ENCODE data around the gene ARHGAP29.

ARHGAP29 gene

GRCh38 chr1:94228640-94229375 lies 8.6 kb downstream of the ARHGAP29 start:
- H3K27ac Mint-ChIP-seq, result no peak overlapping the region
- no peak for ATAC-seq
- H3K27me3 Mint-ChIP-seq, result peaks cover 24% of the 10 kb centered on the region
- no peaks in the 10 kb centered on the region for H3K9me3 Mint-ChIP-seq
- no peak overlapping the region for H3K4me3 Mint-ChIP-seq
- DNase-seq, result no peak
- no peaks in the 10 kb centered on the region for H3K4me1 Mint-ChIP-seq

- ATAC-seq (no peak), DNase-seq (no peak)
- H3K4me1 Mint-ChIP-seq, result no peaks in the 10 kb centered on the region
- H3K27ac Mint-ChIP-seq, result no peak overlapping the region
- H3K9me3 Mint-ChIP-seq, result no peaks in the 10 kb centered on the region
- peaks cover 15% of the 10 kb centered on the region for H3K27me3 Mint-ChIP-seq
- no peak overlapping the region for H3K4me3 Mint-ChIP-seq
These were observed 9.8 kb downstream of the ARHGAP29 start for GRCh38 chr1:94227624-94228023.

- no peak for DNase-seq
- H3K4me3 Mint-ChIP-seq, result no peak overlapping the region
- H3K27me3 Mint-ChIP-seq, result peaks cover 3% of the 10 kb centered on the region
- ATAC-seq, result no peak
- no peaks in the 10 kb centered on the region for H3K9me3 Mint-ChIP-seq
- H3K27ac Mint-ChIP-seq, result no peak overlapping the region
- no peaks in the 10 kb centered on the region for H3K4me1 Mint-ChIP-seq
These were observed 11.5 kb downstream of the ARHGAP29 start for GRCh38 chr1:94225845-94226244.

- H3K27ac Mint-ChIP-seq, result no peak overlapping the region
- H3K9me3 Mint-ChIP-seq, result no peaks in the 10 kb centered on the region
- ATAC-seq (no peak), DNase-seq (no peak)
- no peak overlapping the region for H3K4me3 Mint-ChIP-seq
- peaks cover 32% of the 10 kb centered on the region for H3K27me3 Mint-ChIP-seq
- no peaks in the 10 kb centered on the region for H3K4me1 Mint-ChIP-seq
These were observed 19.1 kb downstream of the ARHGAP29 start for GRCh38 chr1:94218332-94218731.

- no peak for DNase-seq
- H3K9me3 Mint-ChIP-seq, result no peaks in the 10 kb centered on the region
- H3K4me1 Mint-ChIP-seq, result no peaks in the 10 kb centered on the region
- H3K4me3 Mint-ChIP-seq, result no peak overlapping the region
- ATAC-seq, result no peak
- H3K27me3 Mint-ChIP-seq, result peaks cover 29% of the 10 kb centered on the region
- no peak overlapping the region for H3K27ac Mint-ChIP-seq
These were observed 21.4 kb downstream of the ARHGAP29 start for GRCh38 chr1:94215955-94216354.

GRCh38 chr1:94209982-94210381 lies 27.4 kb downstream of the ARHGAP29 start:
- Mint-ChIP-seq H3K4me1 (no peaks in the 10 kb centered on the region), H3K4me3 (no peak overlapping the region), H3K9me3 (no peaks in the 10 kb centered on the region), H3K27ac (no peak overlapping the region), H3K27me3 (peaks cover 9% of the 10 kb centered on the region)
- ATAC-seq (no peak), DNase-seq (no peak)

GRCh38 chr1:94209425-94209824 lies 28.0 kb downstream of the ARHGAP29 start:
- DNase-seq (no peak), ATAC-seq (no peak)
- no peaks in the 10 kb centered on the region for H3K9me3 Mint-ChIP-seq
- no peak overlapping the region for H3K27ac Mint-ChIP-seq
- H3K4me1 Mint-ChIP-seq, result no peaks in the 10 kb centered on the region
- H3K27me3 Mint-ChIP-seq, result peaks cover 5% of the 10 kb centered on the region
- no peak overlapping the region for H3K4me3 Mint-ChIP-seq

GRCh38 chr1:94207695-94208094 lies 29.7 kb downstream of the ARHGAP29 start:
- DNase-seq (no peak), ATAC-seq (no peak)
- peaks cover under 1% of the 10 kb centered on the region for H3K27me3 Mint-ChIP-seq
- no peaks in the 10 kb centered on the region for H3K9me3 Mint-ChIP-seq
- H3K4me3 Mint-ChIP-seq, result no peak overlapping the region
- no peaks in the 10 kb centered on the region for H3K4me1 Mint-ChIP-seq
- H3K27ac Mint-ChIP-seq, result no peak overlapping the region

- no peaks in the 10 kb centered on the region for H3K9me3 Mint-ChIP-seq
These were observed 31.7 kb downstream of the ARHGAP29 start for GRCh38 chr1:94205639-94206038.

GRCh38 chr1:94202241-94202640 lies 35.1 kb downstream of the ARHGAP29 start:
- Mint-ChIP-seq H3K4me3 (no peak overlapping the region), H3K27me3 (peaks cover 31% of the 10 kb centered on the region)
- no peak for ATAC-seq

More at GRCh38 chr1:94205639-94206038, 31.7 kb downstream of the ARHGAP29 start:
- H3K4me1 Mint-ChIP-seq, result no peaks in the 10 kb centered on the region
- DNase-seq, result no peak
- peaks cover 15% of the 10 kb centered on the region for H3K27me3 Mint-ChIP-seq
- ATAC-seq, result no peak
- H3K27ac Mint-ChIP-seq, result no peak overlapping the region
- no peak overlapping the region for H3K4me3 Mint-ChIP-seq

GRCh38 chr1:94199398-94199797 lies 38.0 kb downstream of the ARHGAP29 start:
- DNase-seq (no peak), ATAC-seq (no peak)
- Mint-ChIP-seq H3K4me1 (no peaks in the 10 kb centered on the region), H3K27me3 (peaks cover 31% of the 10 kb centered on the region), H3K9me3 (no peaks in the 10 kb centered on the region), H3K27ac (no peak overlapping the region), H3K4me3 (no peak overlapping the region)

More at GRCh38 chr1:94202241-94202640, 35.1 kb downstream of the ARHGAP29 start:
- no peak overlapping the region for H3K27ac Mint-ChIP-seq
- no peaks in the 10 kb centered on the region for H3K9me3 Mint-ChIP-seq
- no peaks in the 10 kb centered on the region for H3K4me1 Mint-ChIP-seq
- DNase-seq, result no peak

GRCh38 chr1:94194079-94194865 lies 43.1 kb downstream of the ARHGAP29 start:
- Mint-ChIP-seq H3K27me3 (peaks cover 28% of the 10 kb centered on the region), H3K27ac (no peak overlapping the region)
- DNase-seq, result no peak

GRCh38 chr1:94193128-94193527 lies 44.3 kb downstream of the ARHGAP29 start:
- Mint-ChIP-seq H3K9me3 (no peaks in the 10 kb centered on the region), H3K27me3 (peaks cover 19% of the 10 kb centered on the region), H3K4me3 (no peak overlapping the region), H3K27ac (no peak overlapping the region), H3K4me1 (no peaks in the 10 kb centered on the region)
- ATAC-seq, result no peak
- DNase-seq, result no peak

More at GRCh38 chr1:94194079-94194865, 43.1 kb downstream of the ARHGAP29 start:
- no peak overlapping the region for H3K4me3 Mint-ChIP-seq
- H3K9me3 Mint-ChIP-seq, result no peaks in the 10 kb centered on the region
- no peaks in the 10 kb centered on the region for H3K4me1 Mint-ChIP-seq
- no peak for ATAC-seq

GRCh38 chr1:94191216-94191615 lies 46.2 kb downstream of the ARHGAP29 start:
- DNase-seq, result no peak
- no peaks in the 10 kb centered on the region for H3K4me1 Mint-ChIP-seq
- H3K4me3 Mint-ChIP-seq, result no peak overlapping the region
- no peak overlapping the region for H3K27ac Mint-ChIP-seq
- H3K9me3 Mint-ChIP-seq, result no peaks in the 10 kb centered on the region
- peaks cover 19% of the 10 kb centered on the region for H3K27me3 Mint-ChIP-seq
- ATAC-seq, result no peak

GRCh38 chr1:94186946-94187345 lies 50.4 kb downstream of the ARHGAP29 start:
- no peak for ATAC-seq
- DNase-seq, result no peak
- no peaks in the 10 kb centered on the region for H3K9me3 Mint-ChIP-seq
- no peak overlapping the region for H3K27ac Mint-ChIP-seq
- H3K4me3 Mint-ChIP-seq, result no peak overlapping the region
- no peaks in the 10 kb centered on the region for H3K4me1 Mint-ChIP-seq
- H3K27me3 Mint-ChIP-seq, result peaks cover 2% of the 10 kb centered on the region

- ATAC-seq, result no peak
- H3K9me3 Mint-ChIP-seq, result no peaks in the 10 kb centered on the region
- DNase-seq, result no peak
- H3K4me1 Mint-ChIP-seq, result no peaks in the 10 kb centered on the region
- no peak overlapping the region for H3K4me3 Mint-ChIP-seq
- H3K27ac Mint-ChIP-seq, result no peak overlapping the region
- peaks cover 27% of the 10 kb centered on the region for H3K27me3 Mint-ChIP-seq
These were observed 54.1 kb downstream of the ARHGAP29 start for GRCh38 chr1:94183197-94183815.

Data from stimulated activated naive CD8-positive, alpha-beta T cell treated with anti-CD3 and anti-CD28 coated beads, Interleukin-15, amount 100 ng/mL, for 72 hours (primary cell).